ENCODE measurements around the gene METTL16.

Gene METTL16

GRCh38 chr17:2406903-2407790 is 104.5 kb downstream of the METTL16 start:
- TF ChIP-seq CTCF (IDR thresholded peaks at IDR 0.05; ENCODE audit: control insufficient read depth, insufficient read depth, low read depth, low read length, missing control alignments) = no peak
- H3K4me3 ChIP-seq (ENCODE audit: control insufficient read depth, low read depth, low read length) = no peak overlapping the region
- DNase-seq (ENCODE audit: low read depth) = peak; percentile 66

GRCh38 chr17:2406271-2406902 is 105.3 kb downstream of the METTL16 start:
- DNase-seq (ENCODE audit: low read depth) = no peak
- H3K4me3 ChIP-seq (ENCODE audit: control insufficient read depth, low read depth, low read length) = no peak overlapping the region
- TF ChIP-seq CTCF (IDR thresholded peaks at IDR 0.05; ENCODE audit: control insufficient read depth, insufficient read depth, low read depth, low read length, missing control alignments) = no peak

- DNase-seq (ENCODE audit: low read depth) = peak; percentile 81
- no peak overlapping the region for H3K4me3 ChIP-seq (ENCODE audit: control insufficient read depth, low read depth, low read length)
These were observed 106.3 kb downstream of the METTL16 start for GRCh38 chr17:2405247-2405926.

GRCh38 chr17:2403044-2403443 is 108.6 kb downstream of the METTL16 start:
- no peak for TF ChIP-seq CTCF (IDR thresholded peaks at IDR 0.05; ENCODE audit: control insufficient read depth, insufficient read depth, low read depth, low read length, missing control alignments)

More at GRCh38 chr17:2405247-2405926, 106.3 kb downstream of the METTL16 start:
- TF ChIP-seq CTCF (IDR thresholded peaks at IDR 0.05; ENCODE audit: control insufficient read depth, insufficient read depth, low read depth, low read length, missing control alignments) = no peak

GRCh38 chr17:2402544-2402943 is 109.1 kb downstream of the METTL16 start:
- no peak for DNase-seq (ENCODE audit: low read depth)
- no peak for TF ChIP-seq CTCF (IDR thresholded peaks at IDR 0.05; ENCODE audit: control insufficient read depth, insufficient read depth, low read depth, low read length, missing control alignments)
- H3K4me3 ChIP-seq (ENCODE audit: control insufficient read depth, low read depth, low read length) = peak overlapping the region; percentile 36

More at GRCh38 chr17:2403044-2403443, 108.6 kb downstream of the METTL16 start:
- no peak for DNase-seq (ENCODE audit: low read depth)
- H3K4me3 ChIP-seq (ENCODE audit: control insufficient read depth, low read depth, low read length) = no peak overlapping the region

- no peak for TF ChIP-seq CTCF (IDR thresholded peaks at IDR 0.05; ENCODE audit: control insufficient read depth, insufficient read depth, low read depth, low read length, missing control alignments)
- peak overlapping the region; percentile 63 for H3K4me3 ChIP-seq (ENCODE audit: control insufficient read depth, low read depth, low read length)
- peak; percentile 98 for DNase-seq (ENCODE audit: low read depth)
These were observed 110.1 kb downstream of the METTL16 start for GRCh38 chr17:2401426-2402221.

Data from AG09309 (cell line).